K562 treated with DMSO at 1 percent for 48 hours (cell line): ENCODE measurements around the gene KCNA5. TPM values are rescaled to one million over a fixed set of nuclear protein-coding genes. Genes with fewer than 3 reads are reported as not detected.

Source experiments
- total RNA-seq: library from RNA; unstranded; fragments of 300-600 nt; gene quantifications from 2 replicates; pipeline ENCODE4 v1.2.3, GENCODE V29; 2022; ENCODE audit warnings: low replicate concordance; ENCODE audit errors: extremely low read depth

Gene KCNA5
- not detected in 2 replicates for total RNA-seq

DNA sequence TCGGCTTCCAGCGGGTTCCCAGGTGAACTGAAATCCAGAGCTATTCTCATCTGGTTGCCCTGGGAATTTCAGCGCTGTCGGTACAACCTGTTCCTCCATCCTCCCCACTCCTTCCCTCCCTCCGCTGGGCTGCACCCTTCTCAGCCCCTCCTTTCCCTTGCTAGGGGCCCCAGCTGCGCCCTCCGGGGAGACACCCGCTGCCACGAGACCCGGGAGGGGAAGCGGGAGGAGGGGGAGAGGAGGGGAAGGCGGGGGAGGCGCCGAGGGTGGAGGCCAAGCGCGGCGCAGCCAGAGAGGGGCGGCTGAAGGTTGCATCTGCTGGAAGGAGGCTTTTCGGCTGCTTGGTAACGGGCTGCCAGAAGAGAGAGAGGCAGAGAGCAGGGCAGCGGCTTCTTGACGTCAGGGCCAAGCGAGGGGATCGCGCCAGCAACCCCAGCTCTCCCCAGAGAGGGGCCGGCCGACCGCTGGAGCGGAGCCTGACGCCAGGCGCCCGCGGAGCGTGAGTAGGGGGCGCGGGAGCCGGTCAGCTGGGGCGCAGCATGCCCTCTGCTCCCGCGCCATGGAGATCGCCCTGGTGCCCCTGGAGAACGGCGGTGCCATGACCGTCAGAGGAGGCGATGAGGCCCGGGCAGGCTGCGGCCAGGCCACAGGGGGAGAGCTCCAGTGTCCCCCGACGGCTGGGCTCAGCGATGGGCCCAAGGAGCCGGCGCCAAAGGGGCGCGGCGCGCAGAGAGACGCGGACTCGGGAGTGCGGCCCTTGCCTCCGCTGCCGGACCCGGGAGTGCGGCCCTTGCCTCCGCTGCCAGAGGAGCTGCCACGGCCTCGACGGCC, at the start of gene KCNA5:
KCNA5 (plus strand) TSS at position 291 of the 831 bp plus-strand sequence; CDS start at position 560, 269 bp downstream.

Other genes starting within 250 kb of the KCNA5 start
- gene KCNA1, start 134.0 kb upstream of the KCNA5 start, total RNA-seq = not detected in 2 replicates